Measurements from ENCODE around the gene ZBTB24. TPM values are rescaled to one million over a fixed set of nuclear protein-coding genes. Genes with fewer than 3 reads are reported as not detected.

The ZBTB24 gene
- total RNA-seq, 4 donors from 2014 or later, result 3.0 to 7.8 (median 5.7) TPM

GRCh38 chr6:109441069-109441816, 41.8 kb downstream of the ZBTB24 start:
- intact Hi-C loops (cut with DNase I; ENCODE audit: low total_unique reads) (no loop called here), in situ Hi-C loops (cut with MboI; ENCODE audit: low pct_ligation_motif_present in 1 of 4, low pct_unique_long_range_greater_than_20kb in 1 of 4, low sequenced_read_pairs in 3 of 4) (loop anchor here in 1 of 4 donors (25.0 kb wide), 1 partner anchor 246 kb away; the partner anchor contains the start of genes AK9 and FIG4)
- Histone ChIP-seq H3K27me3 (no peaks in the 10 kb centered on the region), H3K36me3 (no peaks in the 10 kb centered on the region), H3K9me3 (no peaks in the 10 kb centered on the region), H3K4me3 (peak overlapping the region; percentile 77 to 96 (median 84)), H3K4me1 (peaks cover 0 to 28% (median 9%) of the 10 kb centered on the region in 4 donors), H3K27ac (peak overlapping the region; percentile 90 to 92 (median 90))
- TF ChIP-seq POLR2AphosphoS5 (IDR thresholded peaks at IDR 0.05) (no peak), CTCF (IDR thresholded peaks at IDR 0.05) (peak in 3 of 5 experiments; percentile 15 to 49 (median 45)), EP300 (IDR thresholded peaks at IDR 0.05; ENCODE audit: low read depth) (no peak), POLR2A (IDR thresholded peaks at IDR 0.05) (peak; percentile 7)
- peak; percentile 55 for DNase-seq
- 1% methylated on average over 16 of the region's 31 CpGs; no CpG with 5 or more reads in 1 of the 2 donors for WGBS, 2 donors (ENCODE audit: low coverage in 1 of 2)

- no peaks in the 10 kb centered on the region for H3K27me3 ChIP-seq
- in situ Hi-C loops (cut with MboI; ENCODE audit: low pct_ligation_motif_present in 1 of 4, low pct_unique_long_range_greater_than_20kb in 1 of 4, low sequenced_read_pairs in 3 of 4) (loop anchor here in 1 of 4 donors (25.0 kb wide), 1 partner anchor 247 kb away; the partner anchor contains the start of genes AK9 and FIG4), intact Hi-C loops (cut with DNase I; ENCODE audit: low total_unique reads) (no loop called here)
- TF ChIP-seq POLR2AphosphoS5 (IDR thresholded peaks at IDR 0.05), result peak in 2 of 3 donors; percentile 9 to 72
- peak; percentile 57 for TF ChIP-seq POLR2A (IDR thresholded peaks at IDR 0.05)
- peak in 1 of 5 experiments; percentile 31 for TF ChIP-seq CTCF (IDR thresholded peaks at IDR 0.05)
- TF ChIP-seq EP300 (IDR thresholded peaks at IDR 0.05; ENCODE audit: low read depth), result peak; percentile 21
- 0% methylated on average over 21 of the region's 102 CpGs; no CpG with 5 or more reads in 1 of the 2 donors for WGBS, 2 donors (ENCODE audit: low coverage in 1 of 2)
- H3K27ac ChIP-seq, result peak within 1 kb of the TSS; percentile 90 to 92 (median 90)
- peak; percentile 90 for DNase-seq
- H3K36me3 ChIP-seq, result no peaks in the 10 kb centered on the region
- H3K4me3 ChIP-seq, result peak within 1 kb of the TSS; percentile 77 to 96 (median 84)
- H3K9me3 ChIP-seq, result no peaks in the 10 kb centered on the region
- peaks cover 0 to 24% (median 9%) of the 10 kb centered on the region in 4 donors for H3K4me1 ChIP-seq
Observed at GRCh38 chr6:109440331-109441068, 42.5 kb downstream of the ZBTB24 start, which contains the start of the genes PPIL6 and SMPD2. PPIL6 (minus strand) TSS chr6:109440628; CDS start chr6:109440590, 38 bp downstream. SMPD2 (plus strand) TSS chr6:109440724; CDS start chr6:109441122, 398 bp downstream.

GRCh38 chr6:109436041-109436440, 47.0 kb downstream of the ZBTB24 start:
- 91 to 94% methylated on average over 4 to 5 of the region's 5 CpGs for whole genome bisulfite sequencing, 2 donors (ENCODE audit: low coverage in 1 of 2)
- Histone ChIP-seq H3K27me3 (no peaks in the 10 kb centered on the region), H3K27ac (no peak overlapping the region), H3K9me3 (no peaks in the 10 kb centered on the region), H3K4me1 (peaks cover 0 to 12% (median 0%) of the 10 kb centered on the region in 4 donors), H3K4me3 (no peak overlapping the region), H3K36me3 (no peaks in the 10 kb centered on the region)
- DNase-seq, result no peak
- TF ChIP-seq POLR2A (IDR thresholded peaks at IDR 0.05) (no peak), EP300 (IDR thresholded peaks at IDR 0.05; ENCODE audit: low read depth) (no peak), POLR2AphosphoS5 (IDR thresholded peaks at IDR 0.05) (no peak), CTCF (IDR thresholded peaks at IDR 0.05) (no peak)
- intact Hi-C loops (cut with DNase I; ENCODE audit: low total_unique reads), result no loop called here
- in situ Hi-C loops (cut with MboI; ENCODE audit: low pct_ligation_motif_present in 1 of 4, low pct_unique_long_range_greater_than_20kb in 1 of 4, low sequenced_read_pairs in 3 of 4), result loop anchor here in 1 of 4 donors (25.0 kb wide), 1 partner anchor 251 kb away; the partner anchor contains the start of genes AK9 and FIG4

Measured in transverse colon (tissue), 4 donors.